ENCODE results near the gene PHF10. TPM values are rescaled to one million over a fixed set of nuclear protein-coding genes. Genes with fewer than 3 reads are reported as not detected.
"Not testable (repeated sequence)": the region's sequence is repeated elsewhere in the genome, so short reads cannot be mapped to it uniquely, and the experiment has no call there.

PHF10 gene
- total RNA-seq, 6 experiments from 2014 or later, result 14.4 to 20.4 (median 18.7) TPM

DNA sequence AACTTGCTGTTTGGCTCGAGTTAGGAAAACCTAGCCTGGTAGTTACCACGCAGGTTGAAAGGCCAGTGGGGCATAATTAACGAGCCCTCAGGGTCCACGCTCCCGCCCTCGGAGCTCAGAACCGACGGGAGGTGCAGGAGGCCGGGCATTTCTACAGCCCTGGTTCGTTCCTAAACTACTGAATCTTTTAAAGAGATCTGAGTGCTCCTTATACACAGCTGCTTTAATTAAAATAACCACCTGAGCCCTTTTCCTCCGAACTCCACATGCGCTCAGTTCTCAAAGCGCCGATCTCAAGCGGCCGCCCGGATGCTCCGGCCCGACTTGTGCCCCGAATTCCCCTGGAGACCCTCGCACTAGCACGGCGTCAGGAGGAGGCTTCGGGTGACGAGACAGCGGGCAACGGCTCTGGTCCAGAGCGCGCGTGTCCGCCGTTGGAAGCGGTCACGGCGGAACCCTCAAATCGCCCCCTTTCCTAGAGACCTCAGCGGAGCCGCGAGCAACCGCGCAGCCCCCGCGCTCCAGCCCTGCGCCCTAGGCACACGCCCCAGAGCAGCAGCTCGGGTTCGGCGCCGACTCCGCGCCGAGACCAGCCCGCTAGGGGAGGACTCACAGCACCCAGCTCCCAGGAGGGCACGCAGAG is 22.9 kb downstream of the PHF10 start:
- H3K4me3 Mint-ChIP-seq, result peak overlapping the region; percentile 96
- H3K27me3 Mint-ChIP-seq (ENCODE audit: insufficient read depth), result no peaks in the 10 kb centered on the region
- TF ChIP-seq, protein P1, sequence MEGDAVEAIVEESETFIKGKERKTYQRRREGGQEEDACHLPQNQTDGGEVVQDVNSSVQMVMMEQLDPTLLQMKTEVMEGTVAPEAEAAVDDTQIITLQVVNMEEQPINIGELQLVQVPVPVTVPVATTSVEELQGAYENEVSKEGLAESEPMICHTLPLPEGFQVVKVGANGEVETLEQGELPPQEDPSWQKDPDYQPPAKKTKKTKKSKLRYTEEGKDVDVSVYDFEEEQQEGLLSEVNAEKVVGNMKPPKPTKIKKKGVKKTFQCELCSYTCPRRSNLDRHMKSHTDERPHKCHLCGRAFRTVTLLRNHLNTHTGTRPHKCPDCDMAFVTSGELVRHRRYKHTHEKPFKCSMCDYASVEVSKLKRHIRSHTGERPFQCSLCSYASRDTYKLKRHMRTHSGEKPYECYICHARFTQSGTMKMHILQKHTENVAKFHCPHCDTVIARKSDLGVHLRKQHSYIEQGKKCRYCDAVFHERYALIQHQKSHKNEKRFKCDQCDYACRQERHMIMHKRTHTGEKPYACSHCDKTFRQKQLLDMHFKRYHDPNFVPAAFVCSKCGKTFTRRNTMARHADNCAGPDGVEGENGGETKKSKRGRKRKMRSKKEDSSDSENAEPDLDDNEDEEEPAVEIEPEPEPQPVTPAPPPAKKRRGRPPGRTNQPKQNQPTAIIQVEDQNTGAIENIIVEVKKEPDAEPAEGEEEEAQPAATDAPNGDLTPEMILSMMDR (IDR thresholded peaks at IDR 0.05), result no peak
- peaks cover under 1% of the 10 kb centered on the region; the same call in 1 of the 2 replicates for H3K9me3 Mint-ChIP-seq
- H3K27ac Mint-ChIP-seq, result peak overlapping the region; percentile 90
- peaks cover 68% of the 10 kb centered on the region for H3K4me1 Mint-ChIP-seq (ENCODE audit: low read depth)
- DNase-seq, result no peak
- peaks cover 16% of the 10 kb centered on the region for H3K36me3 Mint-ChIP-seq (ENCODE audit: low read depth)

DNA sequence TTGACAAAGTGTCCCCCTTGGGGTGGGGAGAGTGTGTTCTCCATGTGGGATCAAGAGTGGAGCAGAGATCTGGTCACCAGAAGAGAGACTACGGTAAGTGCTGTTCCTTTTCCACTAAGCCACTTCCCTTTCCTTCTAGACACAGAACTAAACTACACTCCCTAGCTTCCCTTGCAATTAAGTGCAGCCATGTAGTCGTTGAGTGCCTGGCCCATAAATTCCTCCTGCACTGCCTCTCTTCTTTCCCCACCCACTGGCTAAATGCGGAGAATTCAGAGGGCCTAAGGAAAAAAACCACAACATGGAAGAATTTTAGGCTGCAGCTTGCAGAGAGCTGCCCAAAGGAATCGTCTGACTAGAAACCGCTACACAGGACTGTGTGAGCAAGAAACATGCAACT is 24.0 kb downstream of the PHF10 start:
- TF ChIP-seq, protein P1 (IDR thresholded peaks at IDR 0.05), result no peak
- peaks cover 26% of the 10 kb centered on the region for H3K36me3 Mint-ChIP-seq (ENCODE audit: low read depth)
- H3K27ac Mint-ChIP-seq, result peak overlapping the region; percentile 63
- H3K4me1 Mint-ChIP-seq (ENCODE audit: low read depth), result peaks cover 57% of the 10 kb centered on the region
- peak; percentile 45 for DNase-seq
- H3K4me3 Mint-ChIP-seq, result peak overlapping the region; percentile 96
- H3K27me3 Mint-ChIP-seq (ENCODE audit: insufficient read depth), result no peaks in the 10 kb centered on the region
- H3K9me3 Mint-ChIP-seq, result peaks cover 6% of the 10 kb centered on the region; the same call in 1 of the 2 replicates

DNA sequence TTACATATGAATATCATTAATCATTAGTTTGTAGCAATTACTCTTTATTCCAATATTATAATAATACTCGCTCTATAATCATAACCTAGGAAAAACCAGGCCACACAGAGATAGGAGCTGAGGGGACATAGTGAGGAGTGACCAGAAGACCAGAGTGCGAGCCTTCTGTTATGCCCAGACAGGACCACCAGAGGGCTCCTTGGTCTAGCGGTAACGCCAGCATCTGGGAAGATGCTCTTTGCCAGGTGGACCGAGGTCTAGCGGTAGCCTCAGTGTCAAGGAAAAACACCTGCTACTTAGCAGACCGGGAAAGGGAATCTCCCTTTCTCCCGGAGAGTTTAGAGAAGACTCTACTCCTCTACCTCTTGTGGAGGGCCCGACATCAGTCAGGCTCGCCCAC is 27.2 kb downstream of the PHF10 start:
- not testable (repeated sequence) for H3K9me3 Mint-ChIP-seq; H3K27ac Mint-ChIP-seq; H3K4me3 Mint-ChIP-seq; DNase-seq; H3K27me3 Mint-ChIP-seq (ENCODE audit: insufficient read depth)
- H3K36me3 Mint-ChIP-seq (ENCODE audit: low read depth), result peaks cover 30% of the 10 kb centered on the region
- TF ChIP-seq, protein P1 (IDR thresholded peaks at IDR 0.05), result peak; percentile 65
- peaks cover 32% of the 10 kb centered on the region for H3K4me1 Mint-ChIP-seq (ENCODE audit: low read depth)

DNA sequence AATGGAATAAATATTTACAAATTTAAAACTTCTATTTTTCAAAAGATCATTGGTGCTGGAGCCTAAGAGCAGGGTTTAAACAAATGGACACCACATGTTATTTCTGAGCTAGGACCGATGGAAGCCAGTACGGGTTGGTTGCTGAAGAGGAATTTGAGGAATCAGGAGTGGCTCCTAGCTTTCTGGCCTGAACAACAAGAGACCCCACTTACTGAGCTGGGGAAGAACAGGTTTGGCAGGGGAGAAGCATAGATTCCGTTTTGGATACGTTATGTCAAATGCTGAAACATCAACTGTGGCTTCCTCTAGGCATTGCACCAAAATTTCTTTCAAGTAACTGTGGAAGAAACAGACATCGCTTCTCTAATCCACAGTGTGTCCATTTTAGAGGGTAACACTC is 29.2 kb downstream of the PHF10 start:
- peaks cover 35% of the 10 kb centered on the region for H3K4me1 Mint-ChIP-seq (ENCODE audit: low read depth)
- TF ChIP-seq, protein P1 (IDR thresholded peaks at IDR 0.05), result no peak
- no peak overlapping the region for H3K27ac Mint-ChIP-seq
- peaks cover 42% of the 10 kb centered on the region for H3K36me3 Mint-ChIP-seq (ENCODE audit: low read depth)
- peaks cover 9% of the 10 kb centered on the region; the same call in 1 of the 2 replicates for H3K9me3 Mint-ChIP-seq
- no peaks in the 10 kb centered on the region for H3K27me3 Mint-ChIP-seq (ENCODE audit: insufficient read depth)
- no peak for DNase-seq
- H3K4me3 Mint-ChIP-seq, result no peak overlapping the region

DNA sequence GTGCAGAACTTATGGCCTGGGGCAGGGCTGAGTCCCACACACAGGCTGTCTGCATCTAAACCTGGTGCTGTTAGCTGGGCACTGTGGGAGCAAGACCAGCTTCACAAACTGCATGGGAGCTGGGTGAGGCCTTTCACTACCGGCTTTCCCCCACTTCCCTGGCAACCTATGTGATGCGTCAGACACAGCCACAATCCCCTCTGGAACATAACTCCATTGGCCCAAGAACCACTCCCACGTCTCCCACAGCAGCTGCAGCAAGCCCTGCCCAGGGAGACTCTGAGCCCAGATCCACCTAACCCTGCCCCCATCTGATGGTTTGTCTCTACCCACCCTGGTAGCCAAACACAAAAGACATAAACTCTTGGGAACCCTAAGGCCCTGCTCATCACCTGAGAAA is 31.8 kb downstream of the PHF10 start:
- peaks cover 9% of the 10 kb centered on the region; the same call in 1 of the 2 replicates for H3K9me3 Mint-ChIP-seq
- H3K27me3 Mint-ChIP-seq (ENCODE audit: insufficient read depth), result no peaks in the 10 kb centered on the region
- TF ChIP-seq, protein P1 (IDR thresholded peaks at IDR 0.05), result no peak
- no peak for DNase-seq
- peaks cover 58% of the 10 kb centered on the region for H3K36me3 Mint-ChIP-seq (ENCODE audit: low read depth)
- H3K4me3 Mint-ChIP-seq, result no peak overlapping the region
- H3K27ac Mint-ChIP-seq, result no peak overlapping the region
- H3K4me1 Mint-ChIP-seq (ENCODE audit: low read depth), result peaks cover 26% of the 10 kb centered on the region
